Dendritic cell treated with granulocyte-macrophage colony-stimulating factor and Interleukin-4, amounts not matched to agents 40 ng/mL and 50 ng/mL, for 4 days (primary cell): Measurements from ENCODE around the gene POP7.
"Not testable (repeated sequence)": the region's sequence is repeated elsewhere in the genome, so short reads cannot be mapped to it uniquely, and the experiment has no call there.

Experiments used
- H3K27ac Mint-ChIP-seq: one replicate; pipeline ENCODE4 v1.8.0; 2022; ENCODE audit warnings: mild to moderate bottlenecking, mixed read lengths
- H3K27me3 Mint-ChIP-seq: one replicate; pipeline ENCODE4 v1.8.0; 2022; ENCODE audit warnings: mild to moderate bottlenecking, mixed read lengths
- H3K36me3 Mint-ChIP-seq: one replicate; pipeline ENCODE4 v1.8.0; 2022; ENCODE audit warnings: low read depth, mixed read lengths
- H3K4me1 Mint-ChIP-seq: one replicate; pipeline ENCODE4 v1.8.0; 2022; ENCODE audit warnings: low read depth, mixed read lengths
- H3K4me3 Mint-ChIP-seq: one replicate; pipeline ENCODE4 v1.8.0; 2022; ENCODE audit warnings: mild to moderate bottlenecking, moderate library complexity, mixed read lengths
- H3K9me3 Mint-ChIP-seq: one replicate; pipeline ENCODE4 v1.8.0; 2022; ENCODE audit warnings: mixed read lengths
- intact Hi-C: fragments of 100-400 bp; cut with micrococcal nuclease; formaldehyde crosslinking; loops from one replicate; pipeline ENCODE4 v1.15.0; 2022

Gene POP7

DNA sequence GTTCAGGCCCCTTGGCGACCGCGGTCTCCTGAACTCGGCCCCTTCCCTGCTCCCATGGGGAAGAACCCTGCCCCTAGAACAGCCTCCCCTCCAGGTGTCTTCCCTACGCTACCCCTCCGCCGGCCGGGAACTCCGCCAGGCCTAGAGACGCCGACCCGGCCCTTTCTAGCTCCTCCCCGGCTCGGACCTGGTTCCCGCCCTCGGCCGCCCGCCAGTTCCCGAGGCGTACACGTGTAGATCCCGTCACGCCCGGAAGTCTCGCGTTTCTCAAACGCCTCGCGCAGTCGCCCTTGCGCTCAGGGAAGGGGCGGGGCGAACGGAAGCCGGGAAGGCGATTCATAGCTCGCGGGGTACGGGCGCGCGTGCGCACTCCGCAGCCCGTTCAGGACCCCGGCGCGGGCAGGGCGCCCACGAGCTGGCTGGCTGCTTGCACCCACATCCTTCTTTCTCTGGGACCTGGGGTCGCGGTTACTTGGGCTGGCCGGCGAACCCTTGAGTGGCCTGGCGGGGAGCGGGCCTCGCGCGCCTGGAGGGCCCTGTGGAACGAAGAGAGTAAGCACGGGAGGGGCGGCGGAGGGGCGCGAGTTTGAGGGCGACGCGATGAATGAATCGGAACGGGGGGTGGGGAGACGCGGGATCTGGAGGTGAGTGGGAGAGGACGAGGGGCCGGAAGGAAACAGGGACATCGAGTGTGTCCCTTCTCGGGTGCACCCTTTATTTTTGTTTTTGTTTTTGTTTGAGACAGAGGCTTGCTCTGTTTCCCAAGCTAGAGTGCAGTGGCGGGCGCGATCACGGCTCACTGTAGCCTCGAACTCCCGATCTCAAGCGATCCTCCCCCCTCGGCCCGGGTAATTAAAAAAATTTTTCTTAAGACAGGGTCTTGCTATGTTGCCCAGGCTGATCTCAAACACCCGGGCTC is at the start of gene POP7:
Gene POP7 (plus strand): TSS at position 369 of the 919 bp plus-strand sequence. CDS start 710 bp downstream, outside the sequence.
- H3K4me3 Mint-ChIP-seq: peak within 1 kb of the TSS; percentile 97
- H3K36me3 Mint-ChIP-seq: peaks cover 25% of the 10 kb centered on the region
- H3K27ac Mint-ChIP-seq: peak within 1 kb of the TSS; percentile 98
- intact Hi-C loops: loop anchor here (1.0 to 10.0 kb wide), 3 partner anchors 19 to 231 kb away; partner anchors contain the start of genes SLC12A9 and TSC22D4
- peaks cover 27% of the 10 kb centered on the region for H3K4me1 Mint-ChIP-seq
- no peaks in the 10 kb centered on the region for H3K9me3 Mint-ChIP-seq
- peaks cover 9% of the 10 kb centered on the region for H3K27me3 Mint-ChIP-seq

DNA sequence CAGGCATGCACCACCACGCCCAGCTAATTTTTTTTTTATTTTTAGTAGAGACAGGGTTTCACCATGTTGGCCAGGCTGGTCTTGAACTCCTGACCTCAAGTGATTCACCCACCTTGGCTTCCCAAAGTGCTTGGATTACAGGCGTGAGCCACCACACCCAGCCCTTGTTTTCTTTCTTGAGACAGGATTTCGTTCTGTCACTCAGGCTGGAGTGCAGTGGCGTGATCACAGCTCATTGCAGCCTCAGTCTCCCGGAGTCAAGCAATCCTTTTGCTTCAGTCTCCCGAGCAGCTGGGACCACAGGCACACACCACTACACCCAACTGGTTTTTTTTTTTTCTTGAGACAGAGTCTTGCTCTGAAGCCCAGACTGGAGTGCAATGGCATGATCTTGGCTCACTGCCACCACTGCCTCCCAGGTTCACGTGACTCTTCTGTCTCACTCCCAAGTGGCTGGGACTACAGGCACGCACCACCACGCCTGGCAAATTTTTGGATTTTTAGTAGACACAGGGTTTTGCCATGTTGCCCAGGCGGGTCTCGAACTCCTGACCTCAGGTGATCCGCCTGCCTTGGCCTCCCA is 43.6 kb upstream of the POP7 start:
- not testable (repeated sequence) for H3K4me1 Mint-ChIP-seq

DNA sequence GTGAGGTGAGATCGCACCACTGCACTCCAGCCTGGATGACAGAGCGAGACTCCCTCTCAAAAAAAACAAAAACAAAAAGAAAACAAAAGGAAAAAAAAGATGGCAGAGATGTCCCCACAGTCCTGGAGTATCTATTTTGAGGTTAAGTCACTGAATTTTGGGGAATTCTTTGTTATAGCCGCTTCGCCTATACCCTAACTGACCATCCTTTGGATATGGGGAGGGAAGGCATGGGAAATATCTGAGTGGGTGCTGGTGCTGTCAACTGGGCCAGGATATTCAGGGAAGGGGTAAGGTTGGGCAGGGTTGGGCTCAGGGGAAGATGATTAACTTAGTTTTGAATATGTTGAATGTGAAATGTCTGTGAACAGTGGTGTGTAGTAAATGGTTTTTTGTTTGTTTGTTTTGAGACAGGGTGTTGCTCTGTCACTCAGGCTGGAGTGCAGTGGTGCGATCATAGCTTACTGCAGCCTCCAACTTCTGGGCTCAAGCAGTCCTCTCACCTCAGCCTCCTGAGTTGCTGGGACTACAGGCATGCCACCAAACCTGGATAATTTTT is 40.7 kb upstream of the POP7 start:
- no peak overlapping the region for H3K27ac Mint-ChIP-seq
- H3K4me1 Mint-ChIP-seq: peaks cover 12% of the 10 kb centered on the region
- H3K4me3 Mint-ChIP-seq: no peak overlapping the region
- intact Hi-C loops: no loop called here
- no peaks in the 10 kb centered on the region for H3K9me3 Mint-ChIP-seq
- no peaks in the 10 kb centered on the region for H3K36me3 Mint-ChIP-seq
- H3K27me3 Mint-ChIP-seq: peaks cover 37% of the 10 kb centered on the region

More for the DNA sequence above, 43.6 kb upstream of the POP7 start:
- H3K9me3 Mint-ChIP-seq, H3K27ac Mint-ChIP-seq, H3K36me3 Mint-ChIP-seq, H3K4me3 Mint-ChIP-seq, intact Hi-C loops: not testable (repeated sequence)
- H3K27me3 Mint-ChIP-seq: peaks cover 51% of the 10 kb centered on the region

DNA sequence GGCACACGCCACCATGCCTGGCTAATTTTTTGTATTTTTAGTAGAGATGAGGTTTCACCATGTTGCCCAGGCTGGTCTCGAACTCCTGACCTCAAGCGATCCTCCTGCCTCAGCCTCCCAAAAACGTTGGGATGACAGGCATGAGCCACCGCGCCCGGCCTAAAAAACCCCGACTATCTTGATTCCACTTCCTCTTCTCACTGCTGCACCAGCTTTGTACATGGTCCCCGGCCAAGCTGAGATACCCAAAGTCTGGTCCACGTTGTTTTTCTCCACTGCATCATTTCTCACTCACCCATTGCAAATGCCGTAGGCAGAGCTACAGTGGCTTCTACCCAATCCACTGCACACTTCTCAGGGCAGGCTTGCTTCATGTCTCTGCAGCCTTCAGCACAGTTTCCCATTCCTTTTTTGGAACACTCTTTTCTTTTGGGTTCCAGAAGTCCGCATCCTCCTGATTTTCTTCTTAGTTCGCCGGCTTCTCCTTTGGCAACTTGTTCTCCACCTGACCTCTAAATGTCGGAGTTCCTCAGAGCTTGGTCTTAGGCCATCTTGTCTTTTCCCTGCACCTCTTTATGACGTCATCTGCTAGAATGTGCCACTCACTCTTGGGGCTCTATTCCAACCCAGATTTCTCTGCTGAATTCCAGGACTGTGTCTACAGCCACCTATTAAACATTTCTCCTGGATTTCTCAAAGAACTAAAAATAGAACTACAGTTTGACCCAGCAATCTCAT is 38.4 kb upstream of the POP7 start:
- Mint-ChIP-seq H3K36me3 (no peaks in the 10 kb centered on the region), H3K27ac (no peak overlapping the region), H3K27me3 (peaks cover 30% of the 10 kb centered on the region), H3K4me1 (peaks cover 12% of the 10 kb centered on the region), H3K4me3 (no peak overlapping the region), H3K9me3 (no peaks in the 10 kb centered on the region)
- intact Hi-C loops: no loop called here

DNA sequence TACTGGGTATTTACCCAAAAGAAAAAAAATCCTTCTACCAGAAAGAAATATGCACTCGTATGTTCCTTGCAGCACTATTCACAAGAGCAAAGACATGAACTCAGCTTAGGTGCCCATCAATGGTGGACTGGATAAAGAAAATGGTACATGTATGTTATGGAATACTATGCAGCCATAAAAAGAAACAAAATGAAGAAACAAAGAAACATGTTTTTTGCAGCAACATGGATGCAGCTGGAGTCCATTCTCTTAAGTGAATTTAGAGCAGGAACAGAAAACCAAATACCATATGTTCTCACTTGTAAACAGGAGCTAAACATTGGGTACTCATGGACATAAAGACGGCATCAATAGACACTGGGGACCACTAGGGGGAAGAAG is 37.9 kb upstream of the POP7 start:
- H3K27me3 Mint-ChIP-seq: peaks cover 29% of the 10 kb centered on the region

DNA sequence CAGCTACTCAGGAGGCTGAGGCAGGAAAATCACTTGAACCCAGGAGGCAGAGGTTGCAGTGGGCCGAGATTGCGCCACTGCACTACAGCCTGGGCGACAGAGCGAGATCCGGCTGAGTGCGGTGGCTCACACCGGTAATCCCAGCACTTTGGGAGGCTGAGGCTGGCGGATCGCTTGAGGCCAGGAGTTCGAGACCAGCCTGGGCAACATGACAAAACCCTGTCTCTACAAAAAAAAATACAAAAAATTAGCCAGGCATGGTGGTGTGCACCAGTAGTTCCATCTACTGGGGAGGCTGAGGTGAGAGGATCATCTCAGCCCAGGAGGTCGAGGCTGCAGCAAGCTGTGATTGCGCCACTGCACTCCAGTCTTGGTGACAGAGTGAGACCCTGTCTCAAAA is 36.8 kb upstream of the POP7 start:
- H3K4me3 Mint-ChIP-seq, H3K27ac Mint-ChIP-seq, intact Hi-C loops, H3K9me3 Mint-ChIP-seq, H3K36me3 Mint-ChIP-seq: not testable (repeated sequence)
- Mint-ChIP-seq H3K27me3 (peaks cover 27% of the 10 kb centered on the region), H3K4me1 (peaks cover 12% of the 10 kb centered on the region)

More for the DNA sequence above, 37.9 kb upstream of the POP7 start:
- Mint-ChIP-seq H3K9me3 (no peaks in the 10 kb centered on the region), H3K36me3 (no peaks in the 10 kb centered on the region), H3K27ac (no peak overlapping the region), H3K4me3 (no peak overlapping the region), H3K4me1 (peaks cover 12% of the 10 kb centered on the region)
- intact Hi-C loops: no loop called here

DNA sequence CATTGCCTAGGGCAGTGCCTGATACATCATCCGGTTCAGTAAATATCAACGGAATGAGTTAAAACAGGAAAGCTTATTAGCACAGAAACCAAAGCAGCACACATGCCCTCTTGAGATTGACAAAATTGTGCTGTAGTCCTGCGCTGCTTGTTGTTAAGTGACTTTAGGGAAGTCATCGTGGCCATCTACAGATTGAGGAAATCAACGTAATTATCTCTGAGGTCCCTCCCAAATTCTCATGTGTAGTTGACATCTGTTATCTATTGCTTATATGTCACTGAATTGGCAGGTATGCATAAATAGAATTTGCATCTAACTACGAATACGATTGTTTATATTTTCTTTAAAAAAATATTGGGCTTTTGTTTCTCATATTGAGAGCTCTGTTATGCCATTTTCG is 35.8 kb upstream of the POP7 start:
- H3K36me3 Mint-ChIP-seq: peaks cover 16% of the 10 kb centered on the region
- H3K4me1 Mint-ChIP-seq: peaks cover 12% of the 10 kb centered on the region
- H3K27me3 Mint-ChIP-seq: peaks cover 23% of the 10 kb centered on the region
- H3K4me3 Mint-ChIP-seq: no peak overlapping the region
- intact Hi-C loops: loop anchor here (5.0 to 10.0 kb wide), 2 partner anchors 85 to 243 kb away; partner anchors contain the start of genes FBXO24, LRCH4, MEPCE and ZCWPW1
- no peak overlapping the region for H3K27ac Mint-ChIP-seq
- no peaks in the 10 kb centered on the region for H3K9me3 Mint-ChIP-seq

DNA sequence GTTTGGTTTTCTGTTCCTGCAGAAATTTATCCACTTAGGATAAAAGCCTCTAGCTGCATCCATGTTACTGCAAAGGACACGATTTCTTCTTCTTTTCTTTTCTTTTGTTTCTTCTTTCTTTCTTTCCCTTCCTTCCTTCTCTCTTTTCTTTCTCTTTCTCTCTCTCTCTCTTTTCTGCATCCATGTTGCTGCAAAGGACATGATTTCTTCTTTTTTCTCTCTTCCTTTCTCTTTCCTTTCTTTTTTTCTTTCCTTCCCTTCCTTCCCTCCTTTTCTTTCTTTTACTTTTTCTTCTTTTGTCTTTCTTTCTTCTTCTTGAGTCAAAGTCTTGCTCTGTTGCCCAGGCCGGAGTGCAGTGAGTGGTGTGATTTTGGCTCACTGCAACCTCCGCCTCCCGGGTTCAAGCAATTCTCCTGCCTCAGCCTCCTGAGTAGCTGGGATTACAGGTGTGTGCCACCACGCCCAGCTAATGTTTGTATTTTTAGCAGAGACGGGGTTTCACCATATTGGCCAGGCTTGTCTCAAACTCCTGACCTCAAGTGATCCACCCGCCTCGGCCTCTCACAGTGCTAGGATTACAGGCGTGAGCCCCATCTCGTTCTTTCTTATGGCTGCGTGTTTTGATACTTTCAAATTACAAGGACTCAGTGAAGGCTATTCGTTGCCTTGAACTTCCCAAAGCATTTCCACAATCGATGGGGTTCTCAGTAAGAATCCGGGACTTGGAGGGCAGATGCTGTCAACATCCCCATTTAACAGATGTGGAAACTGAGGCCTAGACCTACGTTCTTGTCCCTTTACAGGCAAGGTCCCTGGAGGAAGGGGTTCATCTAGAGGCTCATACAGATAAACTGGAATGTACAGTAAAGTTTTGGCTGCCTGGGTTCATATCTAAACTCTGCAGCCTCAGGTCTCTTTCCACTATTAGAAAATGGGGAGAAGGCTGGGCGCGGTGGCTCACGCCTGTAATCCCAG is 34.3 kb upstream of the POP7 start:
- H3K9me3 Mint-ChIP-seq: no peaks in the 10 kb centered on the region
- no peak overlapping the region for H3K4me3 Mint-ChIP-seq

DNA sequence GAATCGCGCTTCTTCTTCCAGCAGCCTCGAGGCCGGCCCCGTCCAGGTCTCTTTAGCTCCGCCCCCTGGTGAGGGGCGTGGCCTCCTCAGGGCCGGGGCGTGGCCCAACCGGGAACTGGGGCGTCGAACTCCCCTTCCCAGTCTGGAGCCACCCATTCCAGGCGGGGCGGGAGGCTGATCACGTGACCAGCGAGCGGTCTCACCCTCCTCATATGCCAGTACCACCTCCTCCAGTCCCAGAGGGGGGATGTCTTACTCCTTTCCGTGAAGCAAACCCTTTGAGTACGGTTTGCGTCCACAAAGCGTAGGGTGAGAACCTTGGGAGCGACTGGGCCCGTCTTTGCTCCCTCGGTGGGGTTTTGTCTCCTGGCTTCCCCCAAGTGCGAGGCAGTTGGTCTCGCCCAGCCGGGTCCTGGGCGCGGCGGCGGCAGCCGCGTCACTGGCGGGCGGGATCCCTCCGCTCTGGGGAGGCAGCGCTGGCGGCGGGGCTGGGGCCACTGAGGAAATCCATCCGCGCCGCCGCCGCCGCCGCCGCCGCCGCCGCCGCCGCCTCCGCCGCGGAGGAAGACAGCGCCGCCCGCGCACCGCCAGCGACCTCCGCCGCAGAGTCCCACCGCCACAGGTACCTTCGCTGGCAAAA is 32.5 kb upstream of the POP7 start, which contains the start of gene GNB2:
Gene GNB2 (plus strand): TSS at position 439 of the 640 bp plus-strand sequence. CDS start 2,526 bp downstream, outside the sequence.
- H3K4me3 Mint-ChIP-seq: peak within 1 kb of the TSS; percentile 91
- peak within 1 kb of the TSS; percentile 96 for H3K27ac Mint-ChIP-seq
- H3K36me3 Mint-ChIP-seq: peaks cover 44% of the 10 kb centered on the region
- H3K4me1 Mint-ChIP-seq: peaks cover 24% of the 10 kb centered on the region
- intact Hi-C loops: loop anchor here (1.0 to 10.0 kb wide), 3 partner anchors 40 to 246 kb away; partner anchors contain the start of genes FBXO24, LRCH4, MEPCE and ZCWPW1
- H3K9me3 Mint-ChIP-seq: no peaks in the 10 kb centered on the region
- peaks cover 8% of the 10 kb centered on the region for H3K27me3 Mint-ChIP-seq

More for the DNA sequence above, 34.3 kb upstream of the POP7 start:
- H3K27ac Mint-ChIP-seq: no peak overlapping the region
- peaks cover 26% of the 10 kb centered on the region for H3K36me3 Mint-ChIP-seq
- peaks cover 18% of the 10 kb centered on the region for H3K27me3 Mint-ChIP-seq
- H3K4me1 Mint-ChIP-seq: peaks cover 18% of the 10 kb centered on the region
- intact Hi-C loops: loop anchor here (5.0 to 10.0 kb wide), 2 partner anchors 87 to 244 kb away; partner anchors contain the start of genes FBXO24, LRCH4, MEPCE and ZCWPW1

DNA sequence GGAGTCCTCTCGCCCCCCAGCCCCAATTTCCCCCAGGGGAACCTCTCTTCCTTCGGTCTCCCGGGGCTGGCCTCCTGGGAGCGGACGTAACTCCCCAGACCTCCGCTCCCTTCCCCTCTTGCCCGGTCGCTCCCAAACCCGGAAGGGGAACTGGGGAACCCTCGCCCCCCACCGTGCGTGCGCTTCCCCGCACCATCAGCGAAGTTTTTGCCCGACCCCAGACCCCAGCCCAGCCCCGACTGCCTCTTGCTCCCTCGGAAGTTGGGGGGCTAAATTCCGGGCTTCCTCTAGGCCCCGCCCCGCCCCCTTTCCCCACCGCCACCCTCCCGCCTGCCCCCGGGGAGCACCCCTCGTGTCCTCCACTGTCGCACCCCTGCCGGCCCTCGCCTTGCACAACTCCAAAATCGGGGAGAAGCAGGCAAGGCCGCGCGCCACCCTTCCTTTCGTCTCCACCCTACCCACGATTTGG is 31.9 kb upstream of the POP7 start:
- Mint-ChIP-seq H3K36me3 (peaks cover 49% of the 10 kb centered on the region), H3K4me3 (peak overlapping the region; percentile 91), H3K27me3 (peaks cover 8% of the 10 kb centered on the region), H3K4me1 (peaks cover 27% of the 10 kb centered on the region), H3K27ac (peak overlapping the region; percentile 96), H3K9me3 (no peaks in the 10 kb centered on the region)
- intact Hi-C loops: loop anchor here (1.0 to 10.0 kb wide), 4 partner anchors 41 to 247 kb away; partner anchors contain the start of genes FBXO24, LRCH4, MEPCE and MOSPD3

DNA sequence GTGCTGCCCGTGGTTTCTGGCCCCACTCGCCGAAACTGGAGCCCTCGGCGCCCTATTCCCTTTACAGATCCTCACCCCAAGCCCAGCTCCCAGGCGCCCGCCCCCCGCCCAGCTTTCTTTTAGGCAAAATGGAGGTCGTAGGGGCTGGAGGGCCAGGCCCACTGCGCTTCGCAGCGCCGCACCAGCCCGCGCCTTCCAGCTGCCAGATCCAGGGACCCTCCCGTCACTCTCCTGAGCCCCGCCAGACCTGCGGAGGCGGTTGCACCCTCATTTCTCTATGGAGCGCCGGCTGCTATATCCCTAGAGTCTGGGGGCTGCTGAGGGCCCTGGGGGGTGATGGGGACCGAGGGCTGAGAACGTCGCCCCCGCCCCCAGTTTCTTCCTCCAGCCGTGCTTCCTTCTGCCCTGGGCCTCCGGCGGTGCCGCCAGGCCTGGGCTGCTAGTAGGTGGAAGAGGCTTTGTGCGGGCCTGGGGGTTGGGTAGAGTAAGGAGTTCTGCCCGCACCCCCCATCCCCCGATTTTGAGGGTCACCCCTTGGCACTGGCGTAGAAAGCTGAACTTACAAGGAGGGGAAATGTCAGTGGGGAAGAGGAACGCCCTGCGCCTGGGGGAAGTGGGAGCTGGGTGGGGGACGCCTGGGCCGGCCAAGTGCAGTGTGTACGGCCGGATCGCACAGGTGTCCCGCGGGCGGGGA is 31.4 kb upstream of the POP7 start:
- H3K4me3 Mint-ChIP-seq: peak overlapping the region; percentile 91
- peaks cover 32% of the 10 kb centered on the region for H3K4me1 Mint-ChIP-seq
- H3K36me3 Mint-ChIP-seq: peaks cover 55% of the 10 kb centered on the region
- peak overlapping the region; percentile 96 for H3K27ac Mint-ChIP-seq
- intact Hi-C loops: loop anchor here (1.0 to 10.0 kb wide), 3 partner anchors 62 to 247 kb away; partner anchors contain the start of genes FBXO24, LRCH4, MEPCE and MOSPD3
- H3K27me3 Mint-ChIP-seq: peaks cover 8% of the 10 kb centered on the region
- no peaks in the 10 kb centered on the region for H3K9me3 Mint-ChIP-seq
